Activated CD4-positive, alpha-beta T cell treated with anti-CD3 and anti-CD28 coated beads for 4 hours (primary cell): Measurements from ENCODE around the gene CKAP4.

ENCODE experiments used
- DNase-seq, 2 donors: peaks; one replicate each; pipeline ENCODE4 v3.0.0-alpha.2; 2020

Gene CKAP4

DNA sequence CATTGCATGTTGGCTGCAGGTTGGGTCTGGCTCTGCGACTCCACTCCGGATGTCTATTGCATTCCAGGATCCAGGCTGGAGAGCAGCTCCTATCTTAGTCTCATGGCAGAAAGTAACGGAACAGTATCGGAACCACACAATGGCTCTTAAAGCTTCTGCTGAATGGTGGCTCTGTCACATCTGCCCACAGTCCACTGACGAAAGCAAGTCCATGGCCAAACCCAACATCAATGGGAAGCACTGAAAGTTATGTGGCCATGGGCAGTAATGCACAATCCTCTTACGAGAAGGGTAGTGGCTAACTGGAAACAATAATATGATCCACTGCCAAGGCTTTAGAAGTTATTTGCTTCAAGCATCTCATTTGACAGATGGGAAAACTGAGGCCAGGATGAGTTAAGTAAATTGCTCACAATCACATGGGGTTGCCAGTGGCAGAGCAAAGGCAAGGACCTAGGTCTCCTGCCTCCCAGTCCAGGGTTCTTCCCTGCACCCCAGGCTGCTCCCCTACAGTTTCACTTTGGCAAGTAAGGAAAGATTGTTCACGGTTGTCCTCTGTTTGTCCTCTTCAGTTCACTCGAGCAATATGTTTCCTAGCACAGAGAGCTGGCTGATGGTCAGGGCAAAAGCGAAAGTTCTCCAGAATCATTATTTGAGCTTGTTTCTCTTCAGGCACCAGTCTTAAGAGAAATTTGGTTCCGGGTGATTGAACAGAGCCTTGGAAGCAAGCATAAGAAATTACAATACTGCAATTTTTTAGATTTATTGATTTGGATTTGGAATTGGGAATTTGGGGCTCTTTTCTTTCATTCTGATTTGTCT, 54.2 kb downstream of the CKAP4 start:
- DNase-seq, result no peak

DNA sequence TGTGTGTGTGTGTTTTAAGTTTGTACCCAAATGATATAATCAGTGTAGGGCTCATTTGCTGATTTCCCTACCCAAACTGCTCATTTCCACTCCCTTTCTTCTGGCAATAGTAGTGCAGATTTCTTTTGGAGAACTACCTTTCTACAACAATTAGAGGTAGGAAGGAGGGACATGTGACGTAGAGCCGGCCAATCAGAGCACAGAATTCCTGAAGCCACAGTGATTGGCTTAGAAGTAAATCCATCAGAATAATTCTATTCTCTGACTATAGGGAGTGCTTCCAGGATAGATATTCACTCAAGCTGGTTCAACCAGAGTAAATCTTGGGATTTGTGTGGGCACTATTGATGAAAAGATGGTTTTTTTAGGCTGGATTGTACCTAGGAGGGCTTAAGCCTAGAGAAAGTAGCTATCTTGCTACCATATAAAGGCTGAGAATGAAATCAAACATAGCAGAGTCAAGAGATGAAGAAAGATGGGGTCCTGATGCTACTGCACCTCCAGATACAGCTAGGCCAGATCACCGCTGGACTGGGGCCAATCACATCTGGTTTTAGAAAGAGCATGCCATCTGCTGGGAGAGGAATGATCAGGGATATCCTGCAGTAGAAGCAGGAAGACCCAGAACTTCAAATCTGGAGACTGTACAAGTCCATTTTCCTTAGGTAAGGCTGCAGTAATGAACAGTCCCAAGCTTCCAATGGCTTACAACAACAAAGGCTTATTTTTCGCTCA, 55.0 kb downstream of the CKAP4 start:
- no peak for DNase-seq

DNA sequence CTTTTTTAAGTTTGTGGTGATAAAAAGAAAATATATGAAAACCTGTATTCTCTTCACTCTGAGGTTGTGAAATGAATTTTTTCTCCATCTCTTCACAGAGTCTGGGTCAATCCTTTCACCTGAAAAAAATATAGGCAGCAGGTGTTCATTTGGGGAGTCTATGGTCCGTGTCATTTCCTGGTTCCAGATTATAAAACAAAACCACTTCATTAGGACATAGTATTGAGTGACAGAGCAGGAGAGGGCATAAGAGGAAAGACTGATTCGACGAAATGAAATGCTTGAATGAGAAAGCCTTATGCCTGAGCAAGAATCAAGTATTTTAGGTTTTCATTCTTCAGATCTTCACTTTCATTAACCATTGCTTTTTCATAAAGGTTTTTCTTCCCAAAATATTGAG, 57.2 kb downstream of the CKAP4 start:
- DNase-seq, result no peak

DNA sequence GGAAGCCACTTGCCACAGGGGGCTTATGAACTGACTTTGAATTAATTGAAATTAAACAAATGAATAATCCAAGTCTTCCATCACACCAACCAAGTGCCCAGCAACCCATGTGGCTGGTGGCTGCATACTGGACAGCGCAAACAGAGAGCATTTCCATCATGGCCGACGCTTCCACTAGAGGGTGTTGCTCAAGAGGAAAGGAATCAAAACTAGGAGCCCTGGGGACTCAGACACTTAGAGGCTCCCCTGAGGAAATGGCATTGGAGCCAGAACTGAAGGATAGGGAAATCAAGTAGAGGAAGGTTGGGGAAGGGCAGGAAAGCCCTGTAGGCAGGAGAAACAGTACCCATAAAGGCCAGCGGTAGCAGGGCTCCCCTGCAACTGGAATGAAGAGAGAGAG, 58.5 kb downstream of the CKAP4 start:
- DNase-seq, result no peak

DNA sequence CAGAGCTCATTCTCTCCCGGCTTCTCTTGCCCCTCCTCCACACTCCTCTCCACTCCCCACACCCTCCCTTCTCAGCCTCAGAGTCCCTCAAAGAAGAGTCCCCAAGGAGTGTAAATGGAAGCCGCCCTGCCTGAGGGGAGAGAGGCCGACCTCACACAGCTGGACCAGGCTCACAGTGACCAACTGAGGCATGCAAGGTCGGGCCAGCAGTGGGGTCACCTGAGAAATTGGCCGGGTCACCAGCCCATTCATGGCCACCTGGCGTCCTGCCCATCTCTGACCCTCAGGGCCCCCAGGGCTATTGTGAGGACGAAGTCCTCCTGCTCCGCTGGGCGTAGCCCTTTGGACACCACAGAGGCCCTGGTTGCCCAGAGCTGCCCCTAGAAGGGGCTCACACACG, 59.6 kb downstream of the CKAP4 start:
- DNase-seq, result no peak
